LHCN-M2 (cell line): Measurements from ENCODE around the gene ICAM5. TPM values are rescaled to one million over a fixed set of nuclear protein-coding genes. Genes with fewer than 3 reads are reported as not detected.
"Not testable (repeated sequence)": the region's sequence is repeated elsewhere in the genome, so short reads cannot be mapped to it uniquely, and the experiment has no call there.

ENCODE experiments used
- DNase-seq: peaks from one replicate; pipeline ENCODE4 v3.0.0-alpha.2; 2012; ENCODE audit warnings: low read depth
- total RNA-seq: library from RNA; depleted of rRNA; stranded (reverse); fragments of >200 nt; gene quantifications from 2 replicates; pipeline ENCODE4 v1.2.3, GENCODE V29; 2014

ICAM5 gene
- total RNA-seq, 1 experiment from 2014 or later, result 4.0 TPM

DNA sequence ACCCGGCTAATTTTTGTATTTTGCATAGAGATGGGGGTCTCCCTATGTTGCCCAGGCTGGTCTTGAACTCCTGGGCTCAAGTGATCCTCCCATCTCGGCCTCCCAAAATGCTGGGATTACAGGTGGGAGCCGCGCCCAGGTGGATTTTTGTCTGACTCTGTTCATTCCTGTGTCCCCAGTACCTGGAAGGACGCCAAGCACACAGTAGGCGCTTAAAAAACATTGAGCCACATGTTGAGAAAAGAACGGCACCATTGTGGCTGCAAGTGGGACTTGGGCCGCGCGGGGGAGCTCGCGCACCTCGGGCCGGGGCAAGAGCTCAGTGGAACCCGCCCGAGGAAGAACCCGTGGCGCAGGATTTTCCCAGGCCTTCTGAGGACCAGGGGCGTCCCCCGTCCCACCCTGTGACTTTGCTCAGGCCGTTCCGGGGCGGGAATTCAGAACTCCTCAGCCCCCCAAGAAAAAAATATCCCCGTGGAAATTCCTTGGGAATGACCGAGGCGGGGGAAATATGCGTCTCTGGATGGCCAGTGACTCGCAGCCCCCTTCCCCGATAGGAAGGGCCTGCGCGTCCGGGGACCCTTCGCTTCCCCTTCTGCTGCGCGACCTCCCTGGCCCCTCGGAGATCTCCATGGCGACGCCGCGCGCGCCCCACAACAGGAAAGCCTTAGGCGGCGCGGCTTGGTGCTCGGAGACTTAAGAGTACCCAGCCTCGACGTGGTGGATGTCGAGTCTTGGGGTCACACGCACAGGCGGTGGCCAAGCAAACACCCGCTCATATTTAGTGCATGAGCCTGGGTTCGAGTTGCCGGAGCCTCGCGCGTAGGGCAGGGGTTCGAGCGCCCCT, 20.2 kb upstream of the ICAM5 start:
- peak; percentile 48 for DNase-seq

DNA sequence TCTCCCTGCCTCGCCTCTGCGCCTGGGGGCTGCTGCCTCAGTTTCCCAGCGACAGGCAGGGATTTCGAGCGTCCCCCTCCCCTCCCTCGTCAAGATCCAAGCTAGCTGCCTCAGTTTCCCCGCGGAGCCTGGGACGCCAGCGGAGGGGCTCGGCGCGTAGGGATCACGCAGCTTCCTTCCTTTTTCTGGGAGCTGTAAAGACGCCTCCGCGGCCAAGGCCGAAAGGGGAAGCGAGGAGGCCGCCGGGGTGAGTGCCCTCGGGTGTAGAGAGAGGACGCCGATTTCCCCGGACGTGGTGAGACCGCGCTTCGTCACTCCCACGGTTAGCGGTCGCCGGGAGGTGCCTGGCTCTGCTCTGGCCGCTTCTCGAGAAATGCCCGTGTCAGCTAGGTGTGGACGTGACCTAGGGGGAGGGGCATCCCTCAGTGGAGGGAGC, 19.6 kb upstream of the ICAM5 start:
- DNase-seq, result no peak

DNA sequence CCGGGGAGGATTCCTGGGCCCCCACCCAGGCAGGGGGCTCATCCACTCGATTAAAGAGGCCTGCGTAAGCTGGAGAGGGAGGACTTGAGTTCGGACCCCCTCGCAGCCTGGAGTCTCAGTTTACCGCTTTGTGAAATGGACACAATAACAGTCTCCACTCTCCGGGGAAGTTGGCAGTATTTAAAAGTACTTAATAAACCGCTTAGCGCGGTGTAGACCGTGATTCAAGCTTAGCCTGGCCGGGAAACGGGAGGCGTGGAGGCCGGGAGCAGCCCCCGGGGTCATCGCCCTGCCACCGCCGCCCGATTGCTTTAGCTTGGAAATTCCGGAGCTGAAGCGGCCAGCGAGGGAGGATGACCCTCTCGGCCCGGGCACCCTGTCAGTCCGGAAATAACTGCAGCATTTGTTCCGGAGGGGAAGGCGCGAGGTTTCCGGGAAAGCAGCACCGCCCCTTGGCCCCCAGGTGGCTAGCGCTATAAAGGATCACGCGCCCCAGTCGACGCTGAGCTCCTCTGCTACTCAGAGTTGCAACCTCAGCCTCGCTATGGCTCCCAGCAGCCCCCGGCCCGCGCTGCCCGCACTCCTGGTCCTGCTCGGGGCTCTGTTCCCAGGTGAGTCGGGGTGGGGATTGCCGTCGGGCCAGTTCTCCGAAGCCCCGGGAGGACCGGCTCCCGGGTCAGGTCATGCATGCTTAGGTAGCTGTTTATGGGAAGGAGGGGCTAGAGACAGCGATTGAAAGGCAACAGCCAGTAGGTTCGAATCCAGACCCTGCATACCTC, 18.9 kb upstream of the ICAM5 start, which contains the start of gene ICAM1:
Gene ICAM1, plus strand, starts transcription at position 505 of the 779 bp plus-strand sequence. Its CDS starts 40 bp downstream, at position 545.
- DNase-seq, result peak; percentile 17

DNA sequence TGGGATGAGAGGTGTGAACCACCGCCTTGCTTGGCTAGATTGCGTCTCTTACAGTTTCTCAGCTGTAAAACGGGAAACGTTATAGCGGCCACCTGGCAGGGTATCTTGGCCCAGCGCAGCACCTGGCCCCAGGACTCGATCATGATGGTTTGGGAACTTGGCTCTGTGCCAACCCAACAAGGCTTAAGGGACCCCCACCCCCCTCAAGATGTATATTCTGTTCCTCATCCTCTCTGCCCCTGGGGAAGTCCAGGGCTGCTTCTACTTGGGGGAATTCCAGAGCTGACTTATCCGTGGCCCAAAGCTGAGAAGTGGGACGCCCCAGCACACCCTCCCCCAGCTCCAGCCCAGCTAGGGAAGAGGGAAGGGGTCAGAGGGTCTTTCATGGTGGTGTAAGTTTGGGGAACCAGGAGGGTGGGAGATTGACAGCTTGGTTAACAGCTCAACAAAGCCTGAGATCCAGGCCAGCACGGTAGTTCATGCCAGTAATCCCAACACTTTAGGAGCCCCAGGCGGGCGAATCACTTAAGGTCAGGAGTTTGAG, 18.1 kb upstream of the ICAM5 start:
- no peak for DNase-seq

DNA sequence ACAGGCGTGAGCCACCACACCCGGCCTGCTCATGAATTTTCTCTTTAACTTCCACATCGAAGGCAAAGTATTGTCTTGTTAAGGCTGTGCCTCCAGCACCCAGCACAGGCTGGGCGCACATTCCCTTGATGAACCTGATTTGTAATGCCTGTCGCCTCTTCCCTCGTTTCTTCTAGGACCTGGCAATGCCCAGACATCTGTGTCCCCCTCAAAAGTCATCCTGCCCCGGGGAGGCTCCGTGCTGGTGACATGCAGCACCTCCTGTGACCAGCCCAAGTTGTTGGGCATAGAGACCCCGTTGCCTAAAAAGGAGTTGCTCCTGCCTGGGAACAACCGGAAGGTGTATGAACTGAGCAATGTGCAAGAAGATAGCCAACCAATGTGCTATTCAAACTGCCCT, 15.2 kb upstream of the ICAM5 start:
- no peak for DNase-seq

DNA sequence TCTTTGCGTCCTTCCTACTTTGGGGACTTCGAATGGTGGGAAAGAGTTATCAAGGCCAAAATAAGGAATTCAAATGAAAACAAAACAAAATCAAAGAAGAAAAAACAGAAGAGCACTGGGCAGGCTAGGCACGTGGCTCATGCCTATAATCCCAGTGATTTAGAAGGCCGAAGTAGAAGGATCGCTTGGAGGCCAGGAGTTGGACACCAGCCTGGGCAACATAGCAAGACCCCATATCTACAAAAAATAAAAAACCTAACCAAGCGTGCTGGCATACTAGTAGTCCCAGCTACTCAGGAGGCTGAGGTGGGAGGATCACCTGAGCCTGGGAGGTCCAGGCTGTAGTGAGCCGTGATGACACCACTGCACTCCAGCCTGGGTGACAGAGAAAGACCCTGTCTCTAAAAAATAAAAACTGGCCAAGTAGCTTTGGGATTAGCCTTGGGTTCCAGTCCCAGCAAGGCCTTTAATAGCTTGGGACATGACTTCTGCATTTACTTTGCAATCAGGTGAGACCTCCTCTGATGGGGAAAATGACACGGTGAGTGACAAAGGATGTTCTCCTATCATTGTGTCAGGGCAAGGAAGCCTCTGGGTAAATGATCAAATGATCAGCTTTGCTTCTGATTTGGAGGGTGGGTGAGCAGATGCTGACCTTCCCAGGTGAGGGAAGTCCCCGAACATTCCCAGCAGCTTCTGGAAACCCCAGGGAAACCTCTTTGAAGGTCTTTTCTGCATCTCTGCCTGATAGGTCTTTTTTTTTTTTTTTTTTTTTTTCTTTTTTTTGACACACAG, 11.8 kb upstream of the ICAM5 start:
- no peak for DNase-seq

DNA sequence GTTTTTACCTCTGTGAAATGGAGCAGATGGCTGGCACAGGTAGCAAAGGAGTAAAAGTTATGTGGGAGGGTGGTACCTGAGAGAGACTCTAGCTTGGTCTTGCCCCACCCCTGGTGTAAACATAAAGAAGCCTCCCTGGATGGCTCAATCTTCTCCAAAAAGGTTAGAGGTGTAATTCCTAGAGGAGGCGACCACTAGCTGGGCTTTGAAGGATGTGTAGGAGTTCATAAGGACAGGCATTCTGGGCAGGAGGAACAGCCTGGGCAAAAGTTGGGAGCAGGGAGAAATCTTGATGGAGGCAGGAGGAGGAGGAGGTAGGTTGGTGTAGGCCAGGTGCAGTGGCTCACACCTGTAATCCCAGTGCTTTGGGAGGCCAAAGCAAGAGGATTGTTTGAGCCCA, 10.8 kb upstream of the ICAM5 start:
- DNase-seq, result no peak

DNA sequence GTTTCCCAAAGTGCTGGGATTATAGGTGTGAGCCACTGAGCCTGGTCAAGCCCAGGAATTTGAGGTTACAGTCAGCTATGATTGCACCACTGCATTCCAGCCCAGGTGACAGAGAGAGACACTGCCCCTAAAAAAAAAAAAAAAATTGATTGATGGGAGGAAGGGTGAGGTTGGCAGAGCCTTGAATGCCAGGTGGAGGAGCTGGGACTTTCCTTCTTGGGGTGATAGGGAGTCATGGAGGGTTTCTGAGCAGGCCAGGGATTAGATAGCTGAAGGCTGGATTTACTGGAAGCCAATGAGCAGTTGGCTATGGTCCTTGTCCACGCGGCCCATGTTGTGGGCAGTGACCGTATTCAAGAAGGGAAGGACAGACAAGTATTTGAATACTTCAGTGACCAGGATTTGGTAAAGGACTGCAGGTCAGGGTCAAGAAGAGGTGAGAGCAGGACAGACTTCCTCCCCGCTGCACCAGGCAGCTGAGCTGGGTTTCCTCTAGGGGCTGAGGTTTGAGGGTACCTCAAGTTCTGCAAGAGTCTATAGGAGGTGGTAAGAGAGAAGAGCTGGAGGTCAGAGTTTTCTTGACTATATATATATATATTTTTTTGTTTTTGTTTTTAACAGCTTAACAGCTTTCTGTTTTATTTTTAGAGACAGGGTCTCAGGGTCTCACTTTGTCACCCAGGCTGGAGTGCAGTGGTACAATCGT, 9.9 kb upstream of the ICAM5 start:
- no peak for DNase-seq

DNA sequence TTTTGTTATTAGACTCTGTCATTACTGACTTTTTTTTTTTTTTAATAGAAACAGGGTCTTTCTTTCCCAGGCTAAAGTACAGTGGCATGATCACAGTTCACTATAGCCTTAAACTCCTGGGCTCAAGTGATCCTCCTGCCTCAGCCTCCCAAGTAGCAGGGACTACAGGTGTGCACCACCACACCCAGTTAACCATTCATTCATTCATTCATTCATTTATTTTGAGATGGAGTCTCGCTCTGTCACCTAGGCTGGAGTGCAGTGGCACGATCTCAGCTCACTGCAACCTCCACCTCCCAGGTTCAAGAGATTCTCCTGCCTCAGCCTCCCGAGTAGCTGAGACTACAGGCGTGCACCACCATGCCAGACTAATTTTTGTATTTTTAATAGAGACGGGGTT, 7.7 kb upstream of the ICAM5 start:
- not testable (repeated sequence) for DNase-seq

DNA sequence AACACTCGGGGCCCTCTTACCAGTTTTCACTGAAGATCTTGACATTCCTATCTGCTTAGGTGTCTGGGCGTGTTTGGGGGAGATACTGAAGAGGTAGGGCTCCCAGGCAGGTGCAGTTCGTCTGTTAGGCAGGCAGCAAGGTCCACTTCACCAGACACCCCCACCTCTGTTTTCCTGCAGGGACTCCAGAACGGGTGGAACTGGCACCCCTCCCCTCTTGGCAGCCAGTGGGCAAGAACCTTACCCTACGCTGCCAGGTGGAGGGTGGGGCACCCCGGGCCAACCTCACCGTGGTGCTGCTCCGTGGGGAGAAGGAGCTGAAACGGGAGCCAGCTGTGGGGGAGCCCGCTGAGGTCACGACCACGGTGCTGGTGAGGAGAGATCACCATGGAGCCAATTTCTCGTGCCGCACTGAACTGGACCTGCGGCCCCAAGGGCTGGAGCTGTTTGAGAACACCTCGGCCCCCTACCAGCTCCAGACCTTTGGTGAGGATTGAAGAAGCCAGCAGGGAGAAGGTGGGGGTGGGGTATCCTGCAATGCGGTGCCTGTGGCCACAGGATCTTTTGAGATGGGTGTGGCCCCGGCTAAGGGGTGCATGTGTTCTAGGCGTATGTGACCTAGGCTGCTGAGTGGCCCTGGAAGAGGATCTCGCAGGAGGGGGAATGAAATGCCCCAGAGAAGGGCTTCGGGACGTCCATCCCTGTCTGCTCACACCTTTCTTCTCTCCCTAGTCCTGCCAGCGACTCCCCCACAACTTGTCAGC, 6.3 kb upstream of the ICAM5 start:
- no peak for DNase-seq

DNA sequence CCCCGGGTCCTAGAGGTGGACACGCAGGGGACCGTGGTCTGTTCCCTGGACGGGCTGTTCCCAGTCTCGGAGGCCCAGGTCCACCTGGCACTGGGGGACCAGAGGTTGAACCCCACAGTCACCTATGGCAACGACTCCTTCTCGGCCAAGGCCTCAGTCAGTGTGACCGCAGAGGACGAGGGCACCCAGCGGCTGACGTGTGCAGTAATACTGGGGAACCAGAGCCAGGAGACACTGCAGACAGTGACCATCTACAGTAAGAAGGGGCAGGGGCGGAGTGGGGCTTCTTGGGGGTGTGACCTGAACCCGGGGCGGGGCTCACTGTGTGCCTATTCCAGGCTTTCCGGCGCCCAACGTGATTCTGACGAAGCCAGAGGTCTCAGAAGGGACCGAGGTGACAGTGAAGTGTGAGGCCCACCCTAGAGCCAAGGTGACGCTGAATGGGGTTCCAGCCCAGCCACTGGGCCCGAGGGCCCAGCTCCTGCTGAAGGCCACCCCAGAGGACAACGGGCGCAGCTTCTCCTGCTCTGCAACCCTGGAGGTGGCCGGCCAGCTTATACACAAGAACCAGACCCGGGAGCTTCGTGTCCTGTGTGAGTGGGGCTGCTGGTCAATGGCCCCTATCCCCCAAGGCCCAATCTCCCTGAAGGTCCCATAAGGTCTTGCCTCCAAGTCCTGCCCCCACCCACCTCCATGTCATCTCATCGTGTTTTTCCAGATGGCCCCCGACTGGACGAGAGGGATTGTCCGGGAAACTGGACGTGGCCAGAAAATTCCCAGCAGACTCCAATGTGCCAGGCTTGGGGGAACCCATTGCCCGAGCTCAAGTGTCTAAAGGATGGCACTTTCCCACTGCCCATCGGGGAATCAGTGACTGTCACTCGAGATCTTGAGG, 5.4 kb upstream of the ICAM5 start:
- DNase-seq, result no peak

DNA sequence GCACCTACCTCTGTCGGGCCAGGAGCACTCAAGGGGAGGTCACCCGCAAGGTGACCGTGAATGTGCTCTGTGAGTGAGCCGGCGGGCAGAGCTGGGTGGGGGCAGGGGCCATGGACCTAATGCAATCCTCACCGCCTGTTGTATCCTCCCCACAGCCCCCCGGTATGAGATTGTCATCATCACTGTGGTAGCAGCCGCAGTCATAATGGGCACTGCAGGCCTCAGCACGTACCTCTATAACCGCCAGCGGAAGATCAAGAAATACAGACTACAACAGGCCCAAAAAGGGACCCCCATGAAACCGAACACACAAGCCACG, 4.8 kb upstream of the ICAM5 start:
- DNase-seq, result no peak

DNA sequence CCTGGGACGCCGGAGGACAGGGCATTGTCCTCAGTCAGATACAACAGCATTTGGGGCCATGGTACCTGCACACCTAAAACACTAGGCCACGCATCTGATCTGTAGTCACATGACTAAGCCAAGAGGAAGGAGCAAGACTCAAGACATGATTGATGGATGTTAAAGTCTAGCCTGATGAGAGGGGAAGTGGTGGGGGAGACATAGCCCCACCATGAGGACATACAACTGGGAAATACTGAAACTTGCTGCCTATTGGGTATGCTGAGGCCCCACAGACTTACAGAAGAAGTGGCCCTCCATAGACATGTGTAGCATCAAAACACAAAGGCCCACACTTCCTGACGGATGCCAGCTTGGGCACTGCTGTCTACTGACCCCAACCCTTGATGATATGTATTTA, 4.4 kb upstream of the ICAM5 start:
- DNase-seq, result no peak

DNA sequence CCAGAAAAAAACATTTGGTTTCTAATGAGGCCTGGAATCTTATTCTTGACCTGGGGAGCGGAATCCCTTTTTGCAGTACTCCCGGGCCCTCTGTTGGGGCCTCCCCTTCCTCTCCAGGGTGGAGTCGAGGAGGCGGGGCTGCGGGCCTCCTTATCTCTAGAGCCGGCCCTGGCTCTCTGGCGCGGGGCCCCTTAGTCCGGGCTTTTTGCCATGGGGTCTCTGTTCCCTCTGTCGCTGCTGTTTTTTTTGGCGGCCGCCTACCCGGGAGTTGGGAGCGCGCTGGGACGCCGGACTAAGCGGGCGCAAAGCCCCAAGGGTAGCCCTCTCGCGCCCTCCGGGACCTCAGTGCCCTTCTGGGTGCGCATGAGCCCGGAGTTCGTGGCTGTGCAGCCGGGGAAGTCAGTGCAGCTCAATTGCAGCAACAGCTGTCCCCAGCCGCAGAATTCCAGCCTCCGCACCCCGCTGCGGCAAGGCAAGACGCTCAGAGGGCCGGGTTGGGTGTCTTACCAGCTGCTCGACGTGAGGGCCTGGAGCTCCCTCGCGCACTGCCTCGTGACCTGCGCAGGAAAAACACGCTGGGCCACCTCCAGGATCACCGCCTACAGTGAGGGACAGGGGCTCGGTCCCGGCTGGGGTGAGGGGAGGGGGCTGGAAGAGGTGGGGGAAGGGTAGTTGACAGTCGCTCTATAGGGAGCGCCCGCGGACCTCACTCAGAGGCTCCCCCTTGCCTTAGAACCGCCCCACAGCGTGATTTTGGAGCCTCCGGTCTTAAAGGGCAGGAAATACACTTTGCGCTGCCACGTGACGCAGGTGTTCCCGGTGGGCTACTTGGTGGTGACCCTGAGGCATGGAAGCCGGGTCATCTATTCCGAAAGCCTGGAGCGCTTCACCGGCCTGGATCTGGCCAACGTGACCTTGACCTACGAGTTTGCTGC, 2.7 kb upstream of the ICAM5 start, which contains the start of gene ICAM4:
Gene ICAM4, plus strand, starts transcription at position 153 of the 935 bp plus-strand sequence. Its CDS starts 58 bp downstream, at position 211.
- peak; percentile 36 for DNase-seq

DNA sequence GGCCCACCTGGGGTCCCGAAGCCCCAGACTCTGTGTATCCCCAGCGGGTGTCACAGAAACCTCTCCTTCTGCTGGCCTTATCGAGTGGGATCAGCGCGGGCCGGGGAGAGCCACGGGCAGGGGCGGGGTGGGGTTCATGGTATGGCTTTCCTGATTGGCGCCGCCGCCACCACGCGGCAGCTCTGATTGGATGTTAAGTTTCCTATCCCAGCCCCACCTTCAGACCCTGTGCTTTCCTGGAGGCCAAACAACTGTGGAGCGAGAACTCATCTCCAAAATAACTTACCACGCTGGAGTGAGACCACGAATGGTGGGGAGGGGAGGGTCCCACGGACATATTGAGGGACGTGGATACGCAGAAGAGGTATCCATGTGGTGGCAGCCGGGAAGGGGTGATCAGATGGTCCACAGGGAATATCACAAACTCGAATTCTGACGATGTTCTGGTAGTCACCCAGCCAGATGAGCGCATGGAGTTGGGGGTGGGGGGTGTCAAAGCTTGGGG, 1.0 kb upstream of the ICAM5 start:
- DNase-seq, result no peak

DNA sequence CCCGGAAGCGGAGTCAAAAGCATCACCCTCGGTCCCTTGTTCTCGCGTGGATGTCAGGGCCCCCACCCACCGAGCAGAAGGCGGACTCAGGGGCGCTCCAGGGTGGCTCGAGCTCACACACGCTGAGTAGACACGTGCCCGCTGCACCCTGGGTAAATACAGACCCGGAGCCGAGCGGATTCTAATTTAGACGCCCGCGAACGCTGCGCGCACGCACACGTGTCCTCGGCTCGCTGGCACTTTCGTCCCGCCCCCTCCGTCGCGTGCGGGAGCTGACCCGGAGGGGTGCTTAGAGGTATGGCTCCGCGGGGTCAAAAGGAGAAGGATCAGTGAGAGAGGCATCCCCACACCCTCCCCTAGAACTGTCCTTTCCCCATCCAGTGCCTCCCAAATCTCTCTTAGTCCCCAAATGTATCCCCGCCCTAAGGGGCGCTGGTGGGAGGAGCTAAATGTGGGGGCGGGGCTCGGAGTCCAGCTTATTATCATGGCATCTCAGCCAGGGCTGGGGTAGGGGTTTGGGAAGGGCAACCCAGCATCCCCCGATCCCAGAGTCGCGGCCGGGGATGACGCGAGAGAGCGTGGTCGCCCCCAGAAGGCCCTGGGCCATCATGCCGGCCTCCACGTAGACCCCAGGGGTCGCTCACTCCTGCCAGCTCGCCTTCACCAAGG, 451 bp upstream of the ICAM5 start:
- no peak for DNase-seq

DNA sequence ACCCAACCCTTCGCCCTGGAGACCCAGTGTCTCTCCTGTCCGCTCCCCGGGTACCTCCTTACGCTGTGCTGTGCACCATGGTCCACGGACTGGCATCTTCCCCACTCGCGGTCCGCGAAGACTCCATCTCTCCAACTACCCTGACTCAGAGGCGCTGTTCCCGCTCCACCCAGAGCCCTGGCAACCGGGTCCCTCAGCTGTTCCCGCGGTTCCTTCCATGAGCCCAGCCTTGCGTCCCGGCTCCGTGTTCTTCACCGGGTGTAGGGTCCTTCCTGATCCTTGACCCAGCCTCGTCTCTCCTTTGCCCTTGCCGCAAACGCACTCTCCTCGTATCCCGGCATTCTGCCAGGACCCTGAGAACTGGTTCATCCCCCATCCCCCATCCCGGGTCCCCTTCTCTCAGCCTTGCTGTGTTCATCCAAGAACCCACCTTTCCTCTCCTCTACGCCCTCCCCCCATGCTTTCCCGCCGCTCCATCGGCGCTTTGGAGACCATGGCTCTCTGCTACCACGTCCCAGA, 664 bp downstream of the ICAM5 start:
- peak; percentile 20 for DNase-seq
